PFSK-1 (cell line): ENCODE data around the gene CAMTA1.

Source experiments
- FOXP2 ChIP-seq: optimal IDR thresholded peaks from 2 replicates; pipeline ENCODE3; 2011; ENCODE audit warnings: borderline replicate concordance, control low read depth, inconsistent platforms; ENCODE audit not compliant: insufficient read depth; ENCODE audit errors: extremely low read length, extremely low read depth
- POLR2AphosphoS5 ChIP-seq: IDR thresholded peaks from 2 replicates; pipeline ENCODE4 v1.6.1; 2012; ENCODE audit warnings: low read depth, mild to moderate bottlenecking, control low read depth, low read length, moderate library complexity
- SIN3A ChIP-seq: IDR thresholded peaks from 2 replicates; pipeline ENCODE4 v1.6.1; 2012; ENCODE audit warnings: mild to moderate bottlenecking, low read length, moderate library complexity, borderline replicate concordance; ENCODE audit not compliant: insufficient read depth
- TAF1 ChIP-seq: IDR thresholded peaks from 2 replicates; pipeline ENCODE4 v1.6.1; 2012; ENCODE audit warnings: low read length, control low read depth, borderline replicate concordance; ENCODE audit not compliant: insufficient read depth
- TF ChIP-seq, protein P1 (sequence below), 2 experiments: IDR thresholded peaks; 2 replicates each; pipeline versions ENCODE4 v1.6.1 to v1.8.0; 2011 to 2012; ENCODE audit warnings: low read depth in 2 of 2, low read length in 2 of 2, control low read depth in 1 of 2, inconsistent platforms in 1 of 2, mild to moderate bottlenecking in 1 of 2, moderate library complexity in 1 of 2; ENCODE audit not compliant: insufficient read depth in 1 of 2

DNA sequence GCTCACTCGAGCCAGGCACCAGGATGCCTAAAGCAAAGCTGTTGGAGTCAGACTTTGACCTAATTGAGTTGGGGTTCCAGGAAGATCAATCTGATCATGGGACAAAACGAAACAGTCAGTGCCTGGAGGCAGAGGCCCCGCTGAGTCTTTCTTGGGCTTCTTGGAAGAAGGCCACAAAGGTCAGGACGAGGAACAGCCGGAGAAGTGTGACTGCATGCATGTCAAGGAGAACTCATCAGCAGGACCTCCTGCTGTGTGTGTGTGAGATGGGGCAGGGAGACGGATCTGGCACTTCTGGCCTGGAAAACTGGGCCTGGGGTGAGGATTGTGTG is 190.8 kb downstream of the CAMTA1 start:
- TF ChIP-seq SIN3A: no peak
- no peak for TF ChIP-seq POLR2AphosphoS5
- TF ChIP-seq, protein P1, sequence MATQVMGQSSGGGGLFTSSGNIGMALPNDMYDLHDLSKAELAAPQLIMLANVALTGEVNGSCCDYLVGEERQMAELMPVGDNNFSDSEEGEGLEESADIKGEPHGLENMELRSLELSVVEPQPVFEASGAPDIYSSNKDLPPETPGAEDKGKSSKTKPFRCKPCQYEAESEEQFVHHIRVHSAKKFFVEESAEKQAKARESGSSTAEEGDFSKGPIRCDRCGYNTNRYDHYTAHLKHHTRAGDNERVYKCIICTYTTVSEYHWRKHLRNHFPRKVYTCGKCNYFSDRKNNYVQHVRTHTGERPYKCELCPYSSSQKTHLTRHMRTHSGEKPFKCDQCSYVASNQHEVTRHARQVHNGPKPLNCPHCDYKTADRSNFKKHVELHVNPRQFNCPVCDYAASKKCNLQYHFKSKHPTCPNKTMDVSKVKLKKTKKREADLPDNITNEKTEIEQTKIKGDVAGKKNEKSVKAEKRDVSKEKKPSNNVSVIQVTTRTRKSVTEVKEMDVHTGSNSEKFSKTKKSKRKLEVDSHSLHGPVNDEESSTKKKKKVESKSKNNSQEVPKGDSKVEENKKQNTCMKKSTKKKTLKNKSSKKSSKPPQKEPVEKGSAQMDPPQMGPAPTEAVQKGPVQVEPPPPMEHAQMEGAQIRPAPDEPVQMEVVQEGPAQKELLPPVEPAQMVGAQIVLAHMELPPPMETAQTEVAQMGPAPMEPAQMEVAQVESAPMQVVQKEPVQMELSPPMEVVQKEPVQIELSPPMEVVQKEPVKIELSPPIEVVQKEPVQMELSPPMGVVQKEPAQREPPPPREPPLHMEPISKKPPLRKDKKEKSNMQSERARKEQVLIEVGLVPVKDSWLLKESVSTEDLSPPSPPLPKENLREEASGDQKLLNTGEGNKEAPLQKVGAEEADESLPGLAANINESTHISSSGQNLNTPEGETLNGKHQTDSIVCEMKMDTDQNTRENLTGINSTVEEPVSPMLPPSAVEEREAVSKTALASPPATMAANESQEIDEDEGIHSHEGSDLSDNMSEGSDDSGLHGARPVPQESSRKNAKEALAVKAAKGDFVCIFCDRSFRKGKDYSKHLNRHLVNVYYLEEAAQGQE (IDR thresholded peaks at IDR 0.05; ENCODE audit: insufficient read depth in 1 of 2, low read depth in 2 of 2, low read length in 2 of 2): peak in 1 of 2 experiments; percentile 26; a peak in 1 of 4 replicates
- no peak for TF ChIP-seq TAF1
- TF ChIP-seq FOXP2: no peak
